Measurements from ENCODE around the gene GOLGA2. TPM values are rescaled to one million over a fixed set of nuclear protein-coding genes. Genes with fewer than 3 reads are reported as not detected.
"Not testable (repeated sequence)": the region's sequence is repeated elsewhere in the genome, so short reads cannot be mapped to it uniquely, and the experiment has no call there.

The GOLGA2 gene
- total RNA-seq, 1 donor from 2014 or later = 75.8 TPM

DNA sequence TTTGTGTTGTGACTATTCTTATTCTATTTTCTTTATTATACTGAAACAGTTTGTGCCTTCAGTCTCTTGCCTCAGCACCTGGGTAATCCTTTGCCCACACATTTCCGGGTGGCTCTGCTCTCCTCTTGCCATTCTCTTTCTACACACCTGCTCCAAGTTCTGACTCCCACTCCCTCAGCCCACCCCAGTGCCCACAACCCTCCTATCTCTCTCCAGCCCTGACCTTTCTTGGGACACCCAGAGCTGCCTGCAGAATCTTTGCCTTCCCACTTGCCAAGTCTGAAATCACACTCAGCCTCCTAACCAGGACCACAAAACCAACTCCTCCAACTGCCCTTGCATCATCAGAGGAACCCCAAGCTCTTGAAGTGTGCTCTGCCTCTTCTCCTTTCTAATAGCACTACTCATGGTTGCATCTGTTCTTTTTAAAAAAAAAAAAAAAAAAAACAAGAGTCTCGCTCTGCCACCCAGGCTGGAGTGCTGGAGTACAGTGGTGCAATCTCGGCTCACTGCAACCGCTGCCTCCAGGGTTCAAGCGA, 4.3 kb upstream of the GOLGA2 start:
- Histone ChIP-seq H3K27me3 (ENCODE audit: control insufficient read depth, insufficient read depth, low read length) (no peaks in the 10 kb centered on the region), H3K4me3 (ENCODE audit: low read depth, low read length) (no peak overlapping the region), H3K36me3 (ENCODE audit: control insufficient read depth, insufficient read depth, low read length) (no peaks in the 10 kb centered on the region)
- TF ChIP-seq, protein P1, sequence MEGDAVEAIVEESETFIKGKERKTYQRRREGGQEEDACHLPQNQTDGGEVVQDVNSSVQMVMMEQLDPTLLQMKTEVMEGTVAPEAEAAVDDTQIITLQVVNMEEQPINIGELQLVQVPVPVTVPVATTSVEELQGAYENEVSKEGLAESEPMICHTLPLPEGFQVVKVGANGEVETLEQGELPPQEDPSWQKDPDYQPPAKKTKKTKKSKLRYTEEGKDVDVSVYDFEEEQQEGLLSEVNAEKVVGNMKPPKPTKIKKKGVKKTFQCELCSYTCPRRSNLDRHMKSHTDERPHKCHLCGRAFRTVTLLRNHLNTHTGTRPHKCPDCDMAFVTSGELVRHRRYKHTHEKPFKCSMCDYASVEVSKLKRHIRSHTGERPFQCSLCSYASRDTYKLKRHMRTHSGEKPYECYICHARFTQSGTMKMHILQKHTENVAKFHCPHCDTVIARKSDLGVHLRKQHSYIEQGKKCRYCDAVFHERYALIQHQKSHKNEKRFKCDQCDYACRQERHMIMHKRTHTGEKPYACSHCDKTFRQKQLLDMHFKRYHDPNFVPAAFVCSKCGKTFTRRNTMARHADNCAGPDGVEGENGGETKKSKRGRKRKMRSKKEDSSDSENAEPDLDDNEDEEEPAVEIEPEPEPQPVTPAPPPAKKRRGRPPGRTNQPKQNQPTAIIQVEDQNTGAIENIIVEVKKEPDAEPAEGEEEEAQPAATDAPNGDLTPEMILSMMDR (IDR thresholded peaks at IDR 0.05; ENCODE audit: insufficient read depth, low read length, poor library complexity, severe bottlenecking) = no peak
- DNase-seq (ENCODE audit: low read depth) = no peak

DNA sequence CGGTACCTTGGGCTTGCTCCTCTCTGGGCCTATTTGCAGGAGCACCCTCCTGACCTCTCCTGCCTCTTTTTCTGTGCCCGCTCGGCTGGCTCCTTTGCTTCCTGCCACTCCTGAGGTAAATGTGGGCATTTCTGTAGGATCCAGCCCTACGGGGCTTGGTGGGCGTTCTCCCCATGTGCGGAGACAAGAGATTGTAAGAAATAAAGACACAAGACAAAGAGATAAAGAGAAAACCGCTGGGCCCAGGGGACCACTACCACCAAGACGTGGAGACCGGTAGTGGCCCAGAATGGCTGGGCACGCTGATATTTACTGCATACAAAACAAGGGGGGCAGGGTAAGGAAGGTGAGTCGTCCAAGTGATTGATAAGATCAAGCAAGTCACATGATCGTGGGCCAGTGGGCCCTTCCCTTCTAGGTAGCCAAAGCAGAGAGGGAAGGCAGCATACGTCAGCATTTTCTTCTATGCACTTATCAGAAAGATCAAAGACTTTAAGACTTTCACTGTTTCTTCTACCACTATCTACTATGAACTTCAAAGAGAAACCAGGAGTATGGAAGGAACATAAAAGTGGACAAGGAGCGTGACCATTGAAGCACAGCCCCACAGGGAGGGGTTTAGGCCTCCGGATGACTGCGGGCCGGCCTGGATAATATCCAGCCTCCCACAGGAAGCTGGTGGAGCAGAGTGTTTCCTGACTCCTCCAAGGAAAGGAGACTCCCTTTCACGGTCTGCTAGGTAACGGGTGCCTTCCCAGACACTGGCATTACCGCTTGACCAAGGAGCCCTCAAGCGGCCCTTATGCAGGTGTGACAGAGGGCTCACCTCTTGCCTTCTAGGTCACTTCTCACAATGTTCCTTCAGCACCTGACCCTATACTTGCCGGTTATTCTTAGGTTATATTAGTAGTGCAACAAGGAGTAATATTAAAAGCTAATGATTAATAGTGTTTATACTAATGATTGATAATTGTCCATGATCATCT, 3.6 kb upstream of the GOLGA2 start:
- H3K27me3 ChIP-seq (ENCODE audit: control insufficient read depth, insufficient read depth, low read length); DNase-seq (ENCODE audit: low read depth); H3K4me3 ChIP-seq (ENCODE audit: low read depth, low read length); H3K36me3 ChIP-seq (ENCODE audit: control insufficient read depth, insufficient read depth, low read length): not testable (repeated sequence)

DNA sequence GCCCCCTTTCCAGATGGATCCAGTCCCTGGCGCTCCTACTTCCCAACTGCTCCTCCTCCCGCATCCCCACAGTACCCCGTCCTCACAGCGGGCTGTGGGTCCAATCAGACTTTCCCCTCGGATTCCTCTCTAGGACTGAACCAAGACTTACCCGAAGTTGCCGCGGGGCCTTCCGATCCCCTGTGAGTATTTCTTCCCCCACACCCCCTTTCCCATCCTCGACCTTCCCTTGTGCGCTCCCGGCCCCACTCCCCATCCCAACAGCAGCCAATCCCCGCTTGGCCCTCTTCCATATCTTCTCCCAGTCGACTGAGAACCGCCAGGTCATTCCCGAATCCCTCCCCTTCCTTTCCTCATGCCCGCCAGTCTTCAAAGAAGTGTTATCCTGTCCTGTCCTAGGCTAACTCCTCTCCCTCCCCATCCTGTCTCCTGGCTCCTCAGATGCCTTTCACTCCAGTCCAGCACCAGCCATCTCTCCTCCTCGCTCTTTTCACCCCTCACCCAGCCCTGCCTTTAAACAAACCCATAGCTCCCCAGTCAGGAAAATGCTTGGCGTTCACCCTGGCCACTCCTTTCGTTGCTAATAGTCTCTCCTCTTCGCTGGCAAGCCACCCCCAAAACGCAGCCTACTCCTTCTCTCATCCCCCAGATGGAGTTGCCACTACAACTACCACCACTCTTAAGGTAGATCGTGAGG, 915 bp upstream of the GOLGA2 start:
- DNase-seq (ENCODE audit: low read depth) = no peak
- Histone ChIP-seq H3K27me3 (ENCODE audit: control insufficient read depth, insufficient read depth, low read length) (no peaks in the 10 kb centered on the region), H3K4me3 (ENCODE audit: low read depth, low read length) (peak overlapping the region; percentile 59), H3K36me3 (ENCODE audit: control insufficient read depth, insufficient read depth, low read length) (peaks cover 1% of the 10 kb centered on the region)
- TF ChIP-seq, protein P1 (IDR thresholded peaks at IDR 0.05; ENCODE audit: insufficient read depth, low read length, poor library complexity, severe bottlenecking) = no peak

DNA sequence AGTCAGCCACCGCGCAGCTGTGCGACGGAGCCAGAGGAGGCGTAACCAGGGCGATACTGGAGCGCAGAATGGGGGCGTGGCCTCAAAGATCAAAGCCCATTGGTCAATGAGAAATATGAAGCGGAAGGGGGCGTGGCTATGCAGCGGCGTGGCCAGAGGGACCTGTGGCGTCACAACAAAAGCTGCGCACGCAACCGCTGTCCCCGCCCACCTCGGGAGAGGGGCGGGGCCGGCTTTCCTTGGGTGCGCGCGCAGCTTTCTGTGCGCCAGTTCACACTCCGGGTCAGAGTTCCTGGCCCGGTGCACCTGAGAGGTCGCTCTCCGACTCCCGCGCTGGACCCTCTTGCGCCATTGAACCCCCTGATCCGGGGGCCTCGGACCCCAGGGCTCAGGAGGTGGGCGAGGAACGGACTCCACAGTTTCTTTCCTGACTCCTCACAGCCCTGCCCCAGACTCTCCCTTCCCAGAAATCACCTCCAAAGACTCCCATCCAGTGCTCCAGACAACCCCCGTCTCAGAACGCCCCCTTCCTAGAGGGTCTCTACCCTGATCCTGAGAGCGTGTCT, 284 bp upstream of the GOLGA2 start, which contains the start of gene SWI5:
Gene SWI5 (plus strand): TSS at position 269 of the 566 bp plus-strand sequence.
- H3K27me3 ChIP-seq (ENCODE audit: control insufficient read depth, insufficient read depth, low read length) = no peaks in the 10 kb centered on the region
- peak within 1 kb of the TSS; percentile 79 for H3K4me3 ChIP-seq (ENCODE audit: low read depth, low read length)
- TF ChIP-seq, protein P1 (IDR thresholded peaks at IDR 0.05; ENCODE audit: insufficient read depth, low read length, poor library complexity, severe bottlenecking) = no peak
- peaks cover 1% of the 10 kb centered on the region for H3K36me3 ChIP-seq (ENCODE audit: control insufficient read depth, insufficient read depth, low read length)
- peak; percentile 90 for DNase-seq (ENCODE audit: low read depth)

DNA sequence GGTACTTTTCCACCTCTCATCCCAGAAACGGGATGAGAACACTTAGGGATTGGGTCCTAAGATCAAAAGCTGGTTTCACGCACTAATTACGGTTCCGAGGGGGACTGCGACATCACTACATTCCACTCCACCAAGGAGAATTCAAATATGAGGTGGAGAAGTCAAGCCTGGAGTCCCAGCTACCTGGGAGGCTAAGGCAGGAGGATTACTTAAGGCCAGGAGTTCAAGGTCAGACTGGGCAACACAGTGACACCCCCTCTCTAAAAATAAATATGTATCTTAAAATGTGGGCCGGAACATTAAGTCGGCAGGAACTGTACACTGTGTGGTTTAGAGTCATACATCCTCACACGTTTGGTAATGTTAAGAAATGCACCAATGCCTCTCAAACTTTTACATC, 1.6 kb downstream of the GOLGA2 start:
- no peaks in the 10 kb centered on the region for H3K27me3 ChIP-seq (ENCODE audit: control insufficient read depth, insufficient read depth, low read length)
- H3K4me3 ChIP-seq (ENCODE audit: low read depth, low read length) = no peak overlapping the region
- DNase-seq (ENCODE audit: low read depth) = no peak
- TF ChIP-seq, protein P1 (IDR thresholded peaks at IDR 0.05; ENCODE audit: insufficient read depth, low read length, poor library complexity, severe bottlenecking) = no peak
- peaks cover 1% of the 10 kb centered on the region for H3K36me3 ChIP-seq (ENCODE audit: control insufficient read depth, insufficient read depth, low read length)

DNA sequence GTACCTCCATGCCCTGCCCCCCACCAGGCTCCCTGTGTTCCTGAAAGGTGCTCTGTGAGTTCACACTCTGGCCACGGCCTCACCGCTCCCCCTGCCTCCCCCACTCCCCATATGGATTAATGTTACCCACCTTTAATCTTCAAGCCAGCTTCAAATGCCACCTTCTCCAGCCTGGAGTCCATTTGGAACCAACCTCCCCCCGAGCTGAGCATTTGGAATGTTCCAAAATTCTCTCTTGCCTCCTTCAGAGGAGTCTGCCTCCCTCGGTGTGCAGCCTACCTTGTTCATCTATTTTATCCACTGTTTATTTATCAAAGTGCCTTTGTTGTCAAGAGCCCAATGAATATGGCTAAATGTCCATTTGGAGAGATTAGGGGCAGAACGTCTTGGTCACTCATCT, 4.3 kb downstream of the GOLGA2 start:
- H3K4me3 ChIP-seq (ENCODE audit: low read depth, low read length) = no peak overlapping the region
- TF ChIP-seq, protein P1 (IDR thresholded peaks at IDR 0.05; ENCODE audit: insufficient read depth, low read length, poor library complexity, severe bottlenecking) = no peak
- no peaks in the 10 kb centered on the region for H3K27me3 ChIP-seq (ENCODE audit: control insufficient read depth, insufficient read depth, low read length)
- DNase-seq (ENCODE audit: low read depth) = no peak
- H3K36me3 ChIP-seq (ENCODE audit: control insufficient read depth, insufficient read depth, low read length) = peaks cover 1% of the 10 kb centered on the region
